HG03378 (cell line): ENCODE measurements around the gene ZNF646.

ENCODE experiments used
- ATAC-seq: cut with Tn5 transposase; IDR thresholded peaks from one replicate; pipeline ENCODE4 v1.9.1; 2021; ENCODE audit warnings: mild to moderate bottlenecking, moderate library complexity; ENCODE audit not compliant: unreplicated experiment

The ZNF646 gene

DNA sequence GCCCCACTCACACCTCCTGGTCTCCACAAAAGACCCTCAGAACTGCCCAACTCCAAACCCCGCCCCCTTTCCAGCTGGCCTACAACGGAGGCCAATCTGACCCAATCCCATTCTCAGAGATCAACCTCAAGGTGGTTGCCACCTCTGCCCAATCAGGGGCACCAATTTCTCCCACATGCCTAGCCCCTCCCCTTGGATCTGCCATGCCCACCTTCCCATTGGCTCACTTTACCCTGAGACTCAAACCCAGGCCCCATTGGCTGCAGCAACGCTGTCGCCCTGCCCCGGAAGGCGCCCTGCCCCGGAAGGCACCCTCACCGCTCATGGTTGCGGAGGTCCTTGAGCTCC is 10.8 kb upstream of the ZNF646 start:
- no peak for ATAC-seq

DNA sequence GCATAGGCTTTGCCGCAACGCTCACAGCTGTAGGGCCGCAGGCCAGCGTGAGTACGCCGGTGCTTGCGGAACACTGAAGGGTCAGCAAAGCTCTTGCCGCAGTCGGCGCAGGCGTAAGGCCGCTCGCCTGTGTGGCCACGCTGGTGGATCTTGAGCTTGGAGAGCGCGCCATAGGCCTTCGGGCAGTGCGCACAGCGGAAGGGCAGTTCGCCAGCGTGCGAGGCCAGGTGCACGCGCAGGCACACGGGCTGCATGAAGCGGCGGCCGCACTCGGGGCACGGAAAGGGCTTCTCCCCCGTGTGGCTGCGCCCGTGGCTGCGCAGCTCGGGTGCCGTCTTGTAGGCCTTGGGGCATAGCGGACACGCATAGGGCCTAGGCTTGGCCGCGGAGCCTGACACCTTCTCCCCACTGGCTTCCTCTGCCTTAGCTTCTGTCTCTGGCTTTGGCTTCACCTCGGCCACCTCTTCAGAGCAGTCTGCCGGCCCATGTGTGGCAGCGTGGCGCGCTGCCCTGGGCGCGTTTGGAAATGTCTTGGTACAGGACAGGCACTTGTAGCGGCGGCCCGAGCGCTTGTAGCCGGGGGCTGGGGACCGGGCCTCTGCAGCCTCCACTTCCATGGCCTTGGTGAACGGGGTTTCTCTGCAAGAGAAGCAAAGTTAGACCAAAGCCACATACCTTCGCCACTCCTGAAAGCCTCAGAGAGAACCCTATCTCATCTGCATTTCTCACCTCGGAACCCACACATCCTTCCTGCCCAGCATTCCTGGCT is 10.2 kb upstream of the ZNF646 start:
- no peak for ATAC-seq

DNA sequence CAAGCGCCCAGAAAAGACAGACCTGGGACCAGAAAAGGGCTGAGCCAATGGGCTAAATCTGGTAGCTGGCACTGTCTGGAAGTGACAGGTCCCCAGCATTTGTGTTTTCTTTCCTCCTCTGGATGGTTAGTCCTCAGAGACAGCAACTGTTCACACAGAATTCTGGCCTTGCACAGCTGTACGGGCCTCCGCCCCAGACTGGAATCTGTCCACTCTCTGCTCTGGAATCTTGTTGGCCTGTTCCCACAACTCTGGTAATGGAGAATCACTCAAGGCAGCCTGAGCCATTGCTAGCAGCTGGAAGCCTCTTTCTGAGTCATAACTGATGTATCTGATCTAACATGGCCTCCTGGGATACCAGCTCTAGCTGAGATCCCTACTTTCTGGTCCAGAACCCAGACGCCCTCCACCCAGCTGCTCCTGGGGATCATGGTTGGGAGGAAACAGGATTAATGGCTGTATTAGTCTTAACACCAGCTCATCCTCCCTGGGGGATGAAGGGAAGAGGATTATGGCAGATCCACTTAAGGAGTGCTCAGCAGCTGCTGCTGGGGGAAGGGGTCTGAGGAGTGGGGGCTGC is 9.2 kb upstream of the ZNF646 start:
- ATAC-seq, result no peak

DNA sequence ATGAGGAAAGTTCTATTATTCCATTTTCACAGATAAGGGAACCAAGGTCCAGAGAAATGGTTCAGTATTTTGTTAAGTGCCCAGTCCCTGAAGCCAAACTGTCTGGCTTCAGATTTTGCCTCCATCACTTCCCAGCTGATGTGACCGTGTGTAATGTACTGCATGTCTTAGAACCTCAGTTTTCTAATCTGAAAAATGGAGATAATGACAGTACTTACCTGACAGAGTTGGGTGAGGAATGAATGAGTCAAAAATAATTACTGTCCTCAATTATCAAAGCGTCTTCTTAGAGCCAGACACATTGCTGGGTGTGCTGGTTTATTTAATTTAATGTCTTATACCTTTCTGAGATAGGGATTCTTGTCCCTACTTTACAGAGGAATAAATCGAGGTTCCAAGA is 6.9 kb upstream of the ZNF646 start:
- ATAC-seq, result no peak

DNA sequence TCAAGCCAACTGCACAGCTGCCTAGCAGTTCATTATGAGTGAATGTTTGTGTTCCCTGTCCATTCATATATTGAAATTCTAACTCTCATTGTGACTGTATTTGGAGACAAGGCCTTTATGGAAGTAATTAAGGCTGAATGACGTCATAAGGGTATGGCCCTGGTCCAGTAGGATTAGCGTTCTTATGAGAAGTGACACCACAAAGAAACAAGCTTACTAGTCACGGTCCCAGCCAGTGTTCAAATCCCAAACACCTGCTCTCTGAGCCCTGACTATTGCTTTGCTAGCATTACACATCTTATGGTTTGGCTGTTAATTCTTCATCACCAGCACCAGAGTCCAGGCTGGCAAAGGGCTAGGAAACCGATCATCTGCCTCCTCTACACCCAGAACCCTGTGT is 2.4 kb upstream of the ZNF646 start:
- no peak for ATAC-seq

DNA sequence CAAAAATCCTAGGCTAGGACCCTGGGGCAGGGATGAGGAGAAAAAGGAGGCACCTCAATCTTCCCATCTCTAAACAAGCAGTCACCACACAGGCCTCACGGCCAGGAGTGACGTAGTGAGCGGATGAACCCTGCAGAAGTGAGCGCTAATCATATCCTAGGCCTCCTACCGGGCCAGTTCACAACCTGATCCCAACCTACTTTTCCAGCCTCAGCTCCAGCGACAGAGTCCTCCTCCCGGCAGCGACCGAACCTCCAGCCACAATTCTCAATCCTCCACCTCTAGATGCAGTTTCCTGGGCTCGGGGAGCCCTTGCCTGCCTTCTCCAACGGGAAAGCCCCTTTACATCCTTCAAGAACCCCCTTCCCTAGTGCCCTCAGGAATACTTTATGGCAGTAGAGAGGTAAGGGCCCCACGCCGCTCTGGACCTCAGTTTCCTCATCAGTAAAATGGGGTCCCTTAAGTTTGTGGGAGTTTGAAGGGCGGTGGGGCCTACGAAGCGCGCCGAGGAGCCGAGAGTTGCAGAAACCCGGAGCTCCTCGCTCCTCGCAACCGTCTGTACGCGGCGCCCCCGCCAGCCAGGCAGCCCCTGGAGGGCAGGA is 1.6 kb upstream of the ZNF646 start:
- ATAC-seq, result no peak

DNA sequence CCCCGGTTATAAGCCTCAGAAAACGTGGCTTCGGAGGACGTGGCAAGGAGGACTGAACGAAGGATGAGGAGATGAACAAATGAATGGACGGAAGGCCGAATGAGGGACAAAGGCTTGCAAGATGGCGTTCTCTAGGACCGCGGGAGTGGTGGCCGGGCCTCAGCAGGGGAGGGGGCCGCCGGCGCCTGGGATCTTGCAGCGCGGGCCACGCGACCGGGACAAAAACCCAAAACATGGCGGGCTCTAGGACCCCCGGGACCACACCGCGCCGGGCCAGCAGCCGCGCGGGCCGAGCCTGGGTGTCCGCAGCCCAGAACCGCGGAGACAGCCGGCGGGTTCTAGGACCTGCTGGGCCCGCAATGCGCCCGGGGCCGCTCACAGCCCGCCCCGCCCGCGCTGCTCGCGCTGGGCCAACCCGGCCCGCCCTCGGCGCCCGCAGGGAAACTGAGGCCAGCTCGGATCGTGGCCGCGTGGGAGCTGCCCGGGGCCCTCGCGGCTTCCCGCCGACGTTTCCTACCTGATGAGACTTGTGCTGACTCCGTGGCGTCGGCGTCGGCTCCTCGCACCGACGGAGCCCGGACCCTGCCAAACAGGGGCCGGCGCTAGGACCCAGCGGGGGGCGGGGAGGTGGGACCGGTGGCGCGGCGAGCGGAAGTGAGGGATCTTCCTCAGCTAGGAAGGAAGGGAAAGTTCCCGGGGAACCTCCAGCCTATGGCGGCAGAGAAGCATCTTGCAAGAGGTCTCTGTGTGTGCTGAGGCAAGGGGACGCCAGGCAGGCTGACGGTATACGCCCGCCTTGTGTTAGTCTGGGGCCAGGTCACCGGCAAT is 866 bp upstream of the ZNF646 start:
- ATAC-seq, result peak; percentile 52

DNA sequence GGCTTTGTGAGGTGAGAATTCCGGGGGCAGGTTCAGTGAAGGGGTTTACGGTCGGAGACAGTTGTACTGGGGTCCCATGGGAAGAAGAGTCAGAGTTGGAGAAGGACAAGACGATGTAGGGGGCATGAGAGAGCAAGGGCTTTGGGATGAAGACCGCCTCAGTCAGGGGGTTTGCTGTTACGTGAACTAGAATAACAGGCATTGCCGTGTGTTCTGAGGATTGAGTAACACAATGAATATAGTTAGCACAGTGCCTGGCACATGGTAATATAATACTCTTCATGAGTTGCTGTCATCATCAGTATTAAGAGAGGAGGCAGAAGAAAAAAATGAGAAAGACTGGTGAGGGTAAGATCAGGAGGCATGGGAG is 577 bp downstream of the ZNF646 start:
- no peak for ATAC-seq

DNA sequence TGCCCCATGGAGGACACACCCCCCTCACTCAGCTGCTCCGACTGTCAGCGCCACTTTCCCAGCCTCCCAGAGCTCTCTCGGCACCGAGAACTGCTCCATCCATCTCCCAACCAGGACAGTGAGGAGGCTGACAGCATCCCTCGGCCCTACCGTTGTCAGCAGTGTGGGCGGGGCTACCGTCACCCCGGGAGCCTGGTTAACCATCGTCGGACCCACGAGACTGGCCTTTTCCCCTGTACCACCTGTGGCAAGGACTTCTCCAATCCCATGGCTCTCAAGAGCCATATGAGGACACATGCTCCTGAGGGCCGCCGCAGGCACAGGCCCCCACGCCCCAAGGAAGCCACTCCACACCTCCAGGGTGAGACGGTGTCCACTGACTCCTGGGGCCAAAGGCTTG is 2.1 kb downstream of the ZNF646 start:
- ATAC-seq, result no peak

DNA sequence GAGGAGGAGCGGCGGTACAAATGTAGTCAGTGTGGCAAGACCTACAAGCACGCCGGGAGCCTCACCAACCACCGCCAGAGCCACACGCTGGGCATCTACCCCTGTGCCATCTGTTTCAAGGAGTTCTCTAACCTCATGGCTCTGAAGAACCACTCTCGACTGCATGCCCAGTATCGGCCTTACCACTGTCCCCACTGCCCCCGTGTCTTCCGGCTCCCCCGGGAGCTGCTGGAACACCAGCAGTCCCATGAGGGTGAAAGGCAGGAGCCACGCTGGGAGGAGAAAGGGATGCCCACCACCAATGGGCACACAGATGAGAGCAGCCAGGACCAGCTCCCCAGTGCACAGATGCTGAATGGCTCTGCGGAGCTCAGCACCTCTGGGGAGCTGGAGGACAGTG is 2.8 kb downstream of the ZNF646 start:
- no peak for ATAC-seq

DNA sequence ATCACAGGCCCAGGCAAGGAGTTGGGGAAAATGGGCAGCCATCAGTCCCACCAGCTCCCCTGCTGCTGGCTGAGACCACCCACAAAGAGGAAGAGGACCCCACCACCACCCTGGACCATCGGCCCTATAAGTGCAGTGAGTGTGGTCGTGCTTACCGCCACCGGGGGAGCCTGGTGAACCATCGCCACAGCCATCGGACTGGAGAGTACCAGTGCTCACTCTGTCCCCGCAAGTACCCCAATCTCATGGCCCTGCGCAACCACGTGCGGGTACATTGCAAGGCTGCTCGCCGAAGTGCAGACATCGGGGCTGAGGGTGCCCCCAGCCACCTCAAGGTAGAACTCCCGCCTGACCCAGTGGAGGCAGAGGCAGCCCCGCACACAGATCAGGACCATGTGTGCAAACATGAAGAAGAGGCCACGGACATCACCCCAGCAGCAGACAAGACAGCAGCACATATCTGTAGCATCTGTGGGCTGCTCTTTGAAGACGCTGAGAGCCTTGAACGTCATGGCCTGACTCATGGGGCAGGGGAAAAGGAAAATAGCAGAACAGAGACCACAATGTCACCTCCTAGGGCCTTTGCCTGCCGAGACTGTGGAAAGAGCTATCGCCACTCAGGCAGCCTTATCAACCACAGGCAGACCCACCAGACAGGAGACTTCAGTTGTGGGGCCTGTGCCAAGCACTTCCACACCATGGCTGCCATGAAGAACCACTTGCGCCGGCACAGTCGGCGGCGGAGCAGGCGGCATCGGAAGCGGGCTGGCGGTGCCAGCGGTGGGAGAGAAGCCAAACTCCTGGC is 3.6 kb downstream of the ZNF646 start:
- ATAC-seq, result no peak

DNA sequence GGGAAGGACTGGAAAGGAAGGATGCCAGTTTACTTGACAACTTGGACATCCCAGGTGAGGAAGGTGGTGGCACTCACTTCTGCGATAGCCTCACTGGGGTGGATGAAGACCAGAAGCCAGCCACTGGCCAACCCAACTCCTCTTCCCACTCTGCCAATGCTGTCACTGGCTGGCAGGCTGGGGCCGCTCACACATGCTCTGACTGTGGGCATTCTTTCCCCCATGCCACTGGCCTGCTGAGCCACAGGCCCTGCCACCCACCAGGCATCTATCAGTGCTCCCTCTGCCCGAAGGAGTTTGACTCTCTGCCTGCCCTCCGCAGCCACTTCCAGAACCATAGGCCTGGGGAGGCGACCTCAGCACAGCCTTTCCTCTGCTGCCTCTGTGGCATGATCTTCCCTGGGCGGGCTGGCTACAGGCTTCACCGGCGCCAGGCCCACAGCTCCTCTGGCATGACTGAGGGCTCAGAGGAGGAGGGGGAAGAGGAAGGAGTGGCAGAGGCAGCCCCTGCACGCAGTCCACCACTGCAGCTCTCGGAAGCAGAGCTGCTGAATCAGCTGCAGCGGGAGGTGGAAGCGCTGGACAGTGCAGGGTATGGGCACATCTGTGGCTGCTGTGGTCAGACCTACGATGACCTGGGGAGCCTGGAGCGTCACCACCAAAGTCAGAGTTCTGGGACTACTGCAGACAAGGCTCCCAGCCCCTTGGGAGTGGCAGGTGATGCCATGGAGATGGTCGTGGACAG is 4.5 kb downstream of the ZNF646 start:
- no peak for ATAC-seq

DNA sequence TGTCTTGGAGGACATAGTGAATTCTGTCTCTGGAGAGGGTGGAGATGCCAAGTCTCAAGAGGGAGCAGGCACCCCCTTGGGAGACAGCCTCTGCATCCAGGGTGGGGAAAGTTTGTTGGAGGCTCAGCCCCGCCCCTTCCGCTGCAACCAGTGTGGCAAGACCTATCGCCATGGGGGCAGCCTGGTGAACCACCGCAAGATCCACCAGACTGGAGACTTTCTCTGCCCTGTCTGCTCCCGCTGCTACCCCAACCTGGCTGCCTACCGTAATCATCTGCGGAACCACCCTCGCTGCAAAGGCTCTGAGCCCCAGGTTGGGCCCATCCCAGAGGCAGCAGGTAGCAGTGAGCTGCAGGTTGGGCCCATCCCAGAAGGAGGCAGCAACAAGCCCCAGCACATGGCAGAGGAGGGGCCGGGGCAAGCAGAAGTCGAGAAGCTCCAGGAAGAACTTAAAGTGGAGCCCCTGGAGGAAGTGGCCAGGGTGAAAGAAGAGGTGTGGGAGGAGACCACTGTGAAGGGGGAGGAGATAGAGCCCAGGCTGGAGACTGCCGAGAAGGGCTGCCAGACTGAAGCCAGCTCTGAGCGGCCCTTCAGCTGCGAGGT is 5.2 kb downstream of the ZNF646 start:
- no peak for ATAC-seq

DNA sequence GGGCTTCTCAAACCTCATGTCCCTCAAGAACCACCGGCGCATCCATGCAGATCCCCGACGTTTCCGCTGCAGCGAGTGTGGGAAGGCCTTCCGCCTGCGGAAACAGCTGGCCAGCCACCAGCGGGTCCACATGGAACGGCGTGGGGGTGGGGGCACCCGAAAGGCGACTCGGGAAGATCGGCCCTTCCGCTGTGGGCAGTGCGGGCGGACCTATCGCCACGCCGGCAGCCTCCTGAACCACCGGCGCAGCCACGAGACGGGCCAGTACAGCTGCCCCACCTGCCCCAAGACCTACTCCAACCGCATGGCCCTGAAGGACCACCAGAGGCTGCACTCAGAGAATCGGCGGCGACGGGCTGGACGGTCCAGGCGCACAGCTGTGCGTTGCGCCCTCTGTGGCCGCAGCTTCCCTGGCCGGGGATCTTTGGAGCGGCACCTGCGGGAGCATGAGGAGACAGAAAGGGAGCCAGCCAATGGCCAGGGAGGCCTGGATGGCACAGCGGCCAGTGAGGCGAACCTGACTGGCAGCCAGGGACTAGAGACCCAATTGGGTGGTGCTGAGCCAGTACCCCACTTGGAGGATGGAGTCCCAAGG is 5.9 kb downstream of the ZNF646 start:
- ATAC-seq, result no peak

DNA sequence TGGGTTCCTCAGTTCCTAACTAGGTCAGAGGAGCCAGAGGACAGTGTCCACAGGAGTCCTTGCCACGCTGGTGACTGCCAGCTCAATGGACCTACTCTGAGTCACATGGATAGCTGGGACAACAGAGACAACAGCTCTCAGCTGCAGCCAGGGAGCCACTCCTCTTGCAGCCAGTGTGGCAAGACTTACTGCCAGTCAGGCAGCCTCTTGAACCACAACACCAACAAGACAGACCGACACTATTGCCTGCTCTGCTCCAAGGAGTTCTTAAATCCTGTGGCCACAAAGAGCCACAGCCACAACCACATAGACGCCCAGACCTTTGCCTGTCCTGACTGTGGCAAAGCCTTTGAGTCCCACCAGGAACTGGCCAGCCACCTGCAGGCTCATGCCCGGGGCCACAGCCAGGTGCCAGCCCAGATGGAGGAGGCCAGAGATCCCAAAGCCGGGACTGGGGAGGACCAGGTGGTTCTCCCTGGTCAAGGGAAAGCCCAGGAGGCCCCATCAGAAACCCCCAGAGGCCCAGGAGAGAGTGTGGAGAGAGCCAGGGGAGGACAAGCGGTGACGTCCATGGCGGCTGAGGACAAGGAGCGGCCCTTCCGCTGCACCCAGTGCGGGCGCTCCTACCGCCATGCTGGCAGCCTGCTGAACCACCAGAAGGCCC is 6.7 kb downstream of the ZNF646 start:
- no peak for ATAC-seq

DNA sequence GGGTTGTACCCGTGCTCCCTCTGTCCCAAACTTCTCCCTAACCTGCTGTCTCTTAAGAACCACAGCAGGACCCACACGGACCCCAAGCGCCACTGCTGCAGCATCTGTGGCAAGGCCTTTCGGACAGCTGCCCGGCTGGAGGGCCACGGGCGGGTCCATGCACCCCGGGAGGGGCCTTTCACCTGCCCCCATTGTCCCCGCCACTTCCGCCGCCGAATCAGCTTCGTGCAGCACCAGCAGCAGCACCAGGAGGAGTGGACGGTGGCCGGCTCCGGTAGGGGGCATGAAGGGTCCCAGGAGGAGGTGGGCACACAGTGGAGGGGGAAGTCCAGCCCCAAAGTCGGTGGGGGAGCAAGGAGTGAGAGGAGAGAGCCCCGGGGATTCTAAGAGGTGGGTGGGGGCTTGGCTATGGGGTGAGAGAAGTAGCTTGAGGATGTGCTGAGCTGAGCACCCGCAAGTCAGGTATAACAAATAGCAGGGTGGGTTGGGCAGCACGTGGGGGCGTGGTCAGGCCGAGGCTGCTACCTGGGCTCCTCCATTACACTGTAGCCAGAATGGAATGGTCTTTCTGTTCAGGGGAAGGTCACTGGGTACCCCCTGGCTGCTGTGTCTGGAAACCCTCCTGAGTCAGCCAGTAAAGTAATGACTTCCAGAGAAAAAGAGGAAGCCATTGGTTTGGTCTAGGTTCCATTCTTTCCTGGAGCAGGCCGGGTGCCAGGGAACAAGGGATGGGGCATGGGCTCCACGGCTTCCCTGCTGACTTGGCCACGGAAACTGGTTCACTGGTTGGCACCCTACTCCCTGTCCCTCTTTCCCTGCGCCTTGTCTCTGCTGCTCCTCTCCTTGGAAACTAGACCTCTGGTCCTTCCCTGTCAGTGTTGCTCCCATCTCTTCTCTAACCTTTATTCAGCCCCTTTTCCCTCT is 7.5 kb downstream of the ZNF646 start:
- no peak for ATAC-seq

DNA sequence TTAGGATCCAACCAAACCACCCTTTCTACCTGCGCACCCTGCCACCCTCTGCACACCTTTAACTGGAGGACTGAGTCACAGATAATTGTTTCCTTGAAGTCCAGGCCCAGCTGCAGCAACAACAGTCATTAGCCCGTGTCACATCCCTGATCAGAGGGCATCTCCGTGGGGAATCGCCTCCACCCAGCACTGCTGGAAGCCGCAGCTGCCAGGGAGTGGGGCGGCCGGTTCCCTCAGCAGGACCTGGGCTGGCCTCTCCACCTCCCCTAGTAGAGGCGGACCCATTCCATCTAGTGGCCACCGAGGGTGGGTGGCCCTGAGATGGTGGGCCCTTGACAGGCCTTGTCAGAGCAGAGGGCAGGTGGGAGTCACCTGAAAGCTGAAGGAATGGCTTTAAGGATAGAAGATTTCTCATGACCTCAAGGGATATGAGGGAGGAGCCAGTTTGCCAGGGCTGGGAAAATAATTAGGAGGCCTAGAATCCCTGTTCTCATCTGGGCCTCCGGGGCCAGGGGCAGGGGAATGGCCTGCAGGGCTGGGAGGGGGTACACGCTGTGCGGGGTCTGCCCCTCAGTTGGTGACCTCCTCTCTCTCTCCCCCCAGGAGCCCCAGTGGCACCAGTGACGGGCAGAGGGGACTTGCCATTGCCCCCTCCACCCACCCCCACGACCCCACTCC is 8.3 kb downstream of the ZNF646 start:
- no peak for ATAC-seq
